ENCODE results near the gene MRPL2.
"Not testable (repeated sequence)": the region's sequence is repeated elsewhere in the genome, so short reads cannot be mapped to it uniquely, and the experiment has no call there.

Gene MRPL2

DNA sequence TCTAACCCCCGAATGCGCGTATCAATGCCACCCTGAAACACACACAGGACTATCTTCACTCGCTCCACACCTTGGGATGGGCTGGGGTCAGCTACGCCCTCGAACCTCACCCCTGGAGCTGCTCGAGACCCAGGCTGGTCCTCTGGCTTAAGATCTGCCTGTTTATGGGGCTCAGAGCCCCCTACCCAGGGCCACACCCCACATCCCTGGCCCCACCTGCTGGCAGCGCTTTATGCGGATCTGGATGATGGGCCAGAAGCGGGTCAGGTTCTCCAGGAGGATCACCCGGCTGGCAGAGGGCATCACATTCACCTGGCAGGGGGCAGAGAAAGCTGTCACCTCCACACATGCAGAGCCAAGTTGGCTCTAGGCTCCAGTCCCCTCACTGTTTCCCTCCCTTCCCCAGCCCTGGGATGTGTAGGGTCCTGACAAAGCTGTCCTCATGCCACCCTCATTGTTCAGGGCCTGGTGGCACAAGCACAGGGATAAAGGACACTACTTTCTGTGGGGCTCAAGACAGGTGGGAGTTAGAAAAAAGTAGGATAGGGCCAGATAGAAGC lies 13.8 kb downstream of the MRPL2 start:
- no peaks in the 10 kb centered on the region for H3K9me2 ChIP-seq (ENCODE audit: low read depth, low read length)
- no peak overlapping the region for H3K9ac ChIP-seq (ENCODE audit: low read length)
- no peaks in the 10 kb centered on the region for H3K79me2 ChIP-seq (ENCODE audit: insufficient read depth, low read length)
- H3K4me3 ChIP-seq (ENCODE audit: low read depth, low read length, poor library complexity, severe bottlenecking): no peak overlapping the region
- no peak overlapping the region for H3K4me2 ChIP-seq (ENCODE audit: low read length)
- TF ChIP-seq, protein P1, sequence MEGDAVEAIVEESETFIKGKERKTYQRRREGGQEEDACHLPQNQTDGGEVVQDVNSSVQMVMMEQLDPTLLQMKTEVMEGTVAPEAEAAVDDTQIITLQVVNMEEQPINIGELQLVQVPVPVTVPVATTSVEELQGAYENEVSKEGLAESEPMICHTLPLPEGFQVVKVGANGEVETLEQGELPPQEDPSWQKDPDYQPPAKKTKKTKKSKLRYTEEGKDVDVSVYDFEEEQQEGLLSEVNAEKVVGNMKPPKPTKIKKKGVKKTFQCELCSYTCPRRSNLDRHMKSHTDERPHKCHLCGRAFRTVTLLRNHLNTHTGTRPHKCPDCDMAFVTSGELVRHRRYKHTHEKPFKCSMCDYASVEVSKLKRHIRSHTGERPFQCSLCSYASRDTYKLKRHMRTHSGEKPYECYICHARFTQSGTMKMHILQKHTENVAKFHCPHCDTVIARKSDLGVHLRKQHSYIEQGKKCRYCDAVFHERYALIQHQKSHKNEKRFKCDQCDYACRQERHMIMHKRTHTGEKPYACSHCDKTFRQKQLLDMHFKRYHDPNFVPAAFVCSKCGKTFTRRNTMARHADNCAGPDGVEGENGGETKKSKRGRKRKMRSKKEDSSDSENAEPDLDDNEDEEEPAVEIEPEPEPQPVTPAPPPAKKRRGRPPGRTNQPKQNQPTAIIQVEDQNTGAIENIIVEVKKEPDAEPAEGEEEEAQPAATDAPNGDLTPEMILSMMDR (IDR thresholded peaks at IDR 0.05; ENCODE audit: low read length): no peak
- TF ChIP-seq EZH2 (IDR thresholded peaks at IDR 0.05; ENCODE audit: borderline replicate concordance, low read length): no peak
- no peaks in the 10 kb centered on the region for H3K27me3 ChIP-seq (ENCODE audit: insufficient read depth, low read length)
- H3F3A ChIP-seq (ENCODE audit: insufficient read depth, low read length): no peaks in the 10 kb centered on the region
- no peak overlapping the region for H2AFZ ChIP-seq (ENCODE audit: low read length)
- no peaks in the 10 kb centered on the region for H3K4me1 ChIP-seq (ENCODE audit: insufficient read depth, low read length, severe bottlenecking)
- H3K27ac ChIP-seq (ENCODE audit: low read depth, low read length, poor library complexity, severe bottlenecking): no peak overlapping the region
- no peaks in the 10 kb centered on the region for H3K9me3 ChIP-seq (ENCODE audit: low read length)
- peaks cover 37% of the 10 kb centered on the region; the same call in 1 of the 2 replicates for H3K36me3 ChIP-seq (ENCODE audit: insufficient read depth, low read length)
- H4K20me1 ChIP-seq (ENCODE audit: insufficient read depth, low read length): no peaks in the 10 kb centered on the region

DNA sequence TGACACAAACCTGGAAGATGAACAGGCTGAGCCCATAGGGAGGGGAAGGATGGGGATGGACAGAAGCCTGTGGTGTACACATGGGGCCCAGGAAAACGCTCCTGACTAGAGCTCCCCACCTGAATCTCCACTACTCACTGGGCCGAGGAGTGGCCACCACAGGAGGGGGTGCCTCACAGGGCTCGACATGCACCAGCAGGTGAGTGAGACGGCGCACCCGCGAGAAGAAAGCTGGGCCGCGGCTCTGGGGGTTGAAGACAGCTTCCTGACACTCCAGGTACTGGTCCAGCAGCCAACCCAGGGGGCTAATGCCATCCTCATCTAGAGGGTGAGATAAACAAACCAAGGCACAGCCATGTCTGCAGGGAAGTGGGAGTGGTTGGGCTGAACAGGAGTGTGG lies 15.9 kb downstream of the MRPL2 start:
- Histone ChIP-seq H3F3A (ENCODE audit: insufficient read depth, low read length) (no peaks in the 10 kb centered on the region), H2AFZ (ENCODE audit: low read length) (no peak overlapping the region), H4K20me1 (ENCODE audit: insufficient read depth, low read length) (no peaks in the 10 kb centered on the region), H3K27me3 (ENCODE audit: insufficient read depth, low read length) (no peaks in the 10 kb centered on the region), H3K36me3 (ENCODE audit: insufficient read depth, low read length) (peaks cover 47% of the 10 kb centered on the region; the same call in 1 of the 2 replicates), H3K79me2 (ENCODE audit: insufficient read depth, low read length) (no peaks in the 10 kb centered on the region), H3K4me2 (ENCODE audit: low read length) (no peak overlapping the region), H3K9me3 (ENCODE audit: low read length) (no peaks in the 10 kb centered on the region), H3K27ac (ENCODE audit: low read depth, low read length, poor library complexity, severe bottlenecking) (no peak overlapping the region), H3K4me1 (ENCODE audit: insufficient read depth, low read length, severe bottlenecking) (no peaks in the 10 kb centered on the region), H3K9ac (ENCODE audit: low read length) (no peak overlapping the region), H3K9me2 (ENCODE audit: low read depth, low read length) (no peaks in the 10 kb centered on the region), H3K4me3 (ENCODE audit: low read depth, low read length, poor library complexity, severe bottlenecking) (no peak overlapping the region)
- TF ChIP-seq, protein P1 (IDR thresholded peaks at IDR 0.05; ENCODE audit: low read length): no peak
- no peak for TF ChIP-seq EZH2 (IDR thresholded peaks at IDR 0.05; ENCODE audit: borderline replicate concordance, low read length)

DNA sequence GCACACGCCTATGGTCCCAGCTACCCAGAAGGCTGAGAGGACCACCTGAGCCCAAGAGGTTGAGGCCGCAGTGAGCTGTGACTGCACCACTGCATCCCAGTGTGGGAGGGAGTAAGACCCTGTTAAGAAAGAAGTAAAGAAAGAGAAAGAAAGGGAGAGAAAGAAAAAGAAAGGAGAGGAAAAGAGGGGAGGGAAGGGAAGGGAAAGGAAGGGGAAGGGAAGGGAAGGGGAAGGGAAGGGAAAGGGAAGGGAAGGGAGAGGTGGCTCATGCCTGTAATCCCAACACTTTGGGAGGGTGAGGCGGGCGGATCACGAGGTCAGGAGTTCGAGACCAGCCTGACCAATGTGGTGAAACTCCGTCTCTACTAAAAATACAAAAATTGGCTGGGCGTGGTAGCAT lies 17.8 kb downstream of the MRPL2 start:
- H3K4me2 ChIP-seq (ENCODE audit: low read length); H3K27me3 ChIP-seq (ENCODE audit: insufficient read depth, low read length); H3K9me3 ChIP-seq (ENCODE audit: low read length); H2AFZ ChIP-seq (ENCODE audit: low read length); H4K20me1 ChIP-seq (ENCODE audit: insufficient read depth, low read length); H3K79me2 ChIP-seq (ENCODE audit: insufficient read depth, low read length); H3K4me1 ChIP-seq (ENCODE audit: insufficient read depth, low read length, severe bottlenecking); H3F3A ChIP-seq (ENCODE audit: insufficient read depth, low read length); H3K4me3 ChIP-seq (ENCODE audit: low read depth, low read length, poor library complexity, severe bottlenecking); H3K9ac ChIP-seq (ENCODE audit: low read length); H3K9me2 ChIP-seq (ENCODE audit: low read depth, low read length); H3K27ac ChIP-seq (ENCODE audit: low read depth, low read length, poor library complexity, severe bottlenecking): not testable (repeated sequence)
- H3K36me3 ChIP-seq (ENCODE audit: insufficient read depth, low read length): peaks cover 57% of the 10 kb centered on the region; the same call in 1 of the 2 replicates

DNA sequence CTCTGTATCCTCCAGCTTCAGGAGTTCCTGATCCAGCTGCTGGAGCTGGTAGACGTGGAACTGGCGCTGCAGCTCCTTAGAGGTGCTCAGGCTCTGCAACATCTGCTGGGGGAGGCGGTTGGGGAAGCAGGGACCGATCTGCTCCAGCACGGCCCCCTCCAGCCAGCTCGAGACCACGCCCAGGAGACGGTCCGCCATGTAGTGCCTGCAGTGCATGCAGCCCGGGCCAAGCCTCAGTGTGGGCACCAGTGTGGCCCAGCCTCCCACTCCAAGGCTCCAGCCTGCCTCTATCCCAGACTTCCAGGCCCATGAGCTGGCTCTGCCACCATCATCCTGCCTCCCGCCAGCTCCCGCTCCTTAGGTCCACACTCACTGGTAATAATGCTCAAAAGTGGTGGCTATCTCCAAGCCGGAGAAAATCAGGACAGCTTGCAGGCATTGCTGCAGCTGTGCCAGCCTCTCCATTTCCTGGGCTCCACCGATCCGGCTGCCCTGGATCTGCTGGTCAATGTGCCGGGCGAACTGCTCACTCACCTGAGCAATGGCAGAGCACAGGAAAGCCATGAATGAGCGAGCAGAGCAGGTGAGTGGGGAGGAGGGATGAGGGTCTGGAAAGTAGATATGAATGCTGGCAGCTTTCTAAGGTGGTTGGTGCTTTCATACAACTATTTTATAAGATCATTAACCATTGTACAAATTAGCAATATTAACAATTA lies 18.5 kb downstream of the MRPL2 start:
- H2AFZ ChIP-seq (ENCODE audit: low read length): no peak overlapping the region
- H3K9me3 ChIP-seq (ENCODE audit: low read length): no peaks in the 10 kb centered on the region
- no peaks in the 10 kb centered on the region for H4K20me1 ChIP-seq (ENCODE audit: insufficient read depth, low read length)
- TF ChIP-seq, protein P1 (IDR thresholded peaks at IDR 0.05; ENCODE audit: low read length): no peak
- no peak for TF ChIP-seq EZH2 (IDR thresholded peaks at IDR 0.05; ENCODE audit: borderline replicate concordance, low read length)
- H3K36me3 ChIP-seq (ENCODE audit: insufficient read depth, low read length): peaks cover 54% of the 10 kb centered on the region
- H3K27ac ChIP-seq (ENCODE audit: low read depth, low read length, poor library complexity, severe bottlenecking): no peak overlapping the region
- no peak overlapping the region for H3K4me2 ChIP-seq (ENCODE audit: low read length)
- no peaks in the 10 kb centered on the region for H3K79me2 ChIP-seq (ENCODE audit: insufficient read depth, low read length)
- no peaks in the 10 kb centered on the region for H3K9me2 ChIP-seq (ENCODE audit: low read depth, low read length)
- H3K27me3 ChIP-seq (ENCODE audit: insufficient read depth, low read length): no peaks in the 10 kb centered on the region
- no peaks in the 10 kb centered on the region for H3F3A ChIP-seq (ENCODE audit: insufficient read depth, low read length)
- H3K9ac ChIP-seq (ENCODE audit: low read length): no peak overlapping the region
- H3K4me3 ChIP-seq (ENCODE audit: low read depth, low read length, poor library complexity, severe bottlenecking): no peak overlapping the region
- H3K4me1 ChIP-seq (ENCODE audit: insufficient read depth, low read length, severe bottlenecking): no peaks in the 10 kb centered on the region
